SK-N-SH treated with all-trans-retinoic acid at 6 μM for 48 hours (cell line): ENCODE measurements around the gene COMMD10.

ENCODE experiments used
- ESRRG ChIP-seq: fragments of 250-450 bp; sonication (Bioruptor Pico); IDR thresholded peaks from 2 replicates; pipeline ENCODE4 v1.6.1; 2021; ENCODE audit warnings: mild to moderate bottlenecking
- PPARA ChIP-seq: fragments of 250-450 bp; sonication (Bioruptor Pico); IDR thresholded peaks from 2 replicates; pipeline ENCODE4 v1.5.0; 2020; ENCODE audit warnings: mild to moderate bottlenecking, borderline replicate concordance
- SNAI2 ChIP-seq: fragments of 250-450 bp; sonication (Bioruptor Pico); IDR thresholded peaks from 2 replicates; pipeline ENCODE4 v1.5.0; 2020; ENCODE audit warnings: mild to moderate bottlenecking, moderate library complexity
- TF ChIP-seq, protein P1 (sequence below): fragments of 250-450 bp; sonication (Bioruptor Pico); IDR thresholded peaks from 2 replicates; pipeline ENCODE4 v1.8.0; 2021; ENCODE audit warnings: low read depth, mild to moderate bottlenecking, moderate library complexity, borderline replicate concordance
- TF ChIP-seq, protein P2 (sequence below): fragments of 250-450 bp; sonication (Bioruptor Pico); IDR thresholded peaks from 2 replicates; pipeline ENCODE4 v1.8.0; 2020; ENCODE audit warnings: mild to moderate bottlenecking, moderate library complexity, borderline replicate concordance

DNA sequence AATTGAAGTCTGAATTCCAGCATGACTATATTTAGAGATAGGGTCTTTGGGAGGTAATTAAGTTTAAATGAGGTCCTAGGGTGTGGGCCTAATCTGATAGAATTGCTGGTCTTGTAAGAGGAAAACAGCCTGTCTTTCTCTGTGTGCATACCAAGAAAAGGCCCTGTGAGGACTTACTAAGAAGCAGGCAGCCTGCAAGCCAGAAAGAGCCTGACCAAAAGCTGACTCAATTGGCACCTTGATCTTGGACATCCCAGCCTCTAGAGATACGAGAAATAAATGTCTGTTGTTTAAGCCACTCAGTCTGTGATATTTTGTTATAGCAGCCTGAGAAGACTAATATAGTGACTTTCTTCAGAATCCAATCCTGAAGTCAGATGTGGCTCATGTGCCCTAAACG, 38.0 kb upstream of the COMMD10 start:
- no peak for TF ChIP-seq PPARA (CRISPR knock-in tag)
- TF ChIP-seq SNAI2 (CRISPR knock-in tag): no peak
- TF ChIP-seq, protein P1, sequence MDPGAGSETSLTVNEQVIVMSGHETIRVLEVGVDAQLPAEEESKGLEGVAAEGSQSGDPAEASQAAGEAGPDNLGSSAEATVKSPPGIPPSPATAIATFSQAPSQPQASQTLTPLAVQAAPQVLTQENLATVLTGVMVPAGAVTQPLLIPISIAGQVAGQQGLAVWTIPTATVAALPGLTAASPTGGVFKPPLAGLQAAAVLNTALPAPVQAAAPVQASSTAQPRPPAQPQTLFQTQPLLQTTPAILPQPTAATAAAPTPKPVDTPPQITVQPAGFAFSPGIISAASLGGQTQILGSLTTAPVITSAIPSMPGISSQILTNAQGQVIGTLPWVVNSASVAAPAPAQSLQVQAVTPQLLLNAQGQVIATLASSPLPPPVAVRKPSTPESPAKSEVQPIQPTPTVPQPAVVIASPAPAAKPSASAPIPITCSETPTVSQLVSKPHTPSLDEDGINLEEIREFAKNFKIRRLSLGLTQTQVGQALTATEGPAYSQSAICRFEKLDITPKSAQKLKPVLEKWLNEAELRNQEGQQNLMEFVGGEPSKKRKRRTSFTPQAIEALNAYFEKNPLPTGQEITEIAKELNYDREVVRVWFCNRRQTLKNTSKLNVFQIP (CRISPR knock-in tag): no peak
- TF ChIP-seq, protein P2, sequence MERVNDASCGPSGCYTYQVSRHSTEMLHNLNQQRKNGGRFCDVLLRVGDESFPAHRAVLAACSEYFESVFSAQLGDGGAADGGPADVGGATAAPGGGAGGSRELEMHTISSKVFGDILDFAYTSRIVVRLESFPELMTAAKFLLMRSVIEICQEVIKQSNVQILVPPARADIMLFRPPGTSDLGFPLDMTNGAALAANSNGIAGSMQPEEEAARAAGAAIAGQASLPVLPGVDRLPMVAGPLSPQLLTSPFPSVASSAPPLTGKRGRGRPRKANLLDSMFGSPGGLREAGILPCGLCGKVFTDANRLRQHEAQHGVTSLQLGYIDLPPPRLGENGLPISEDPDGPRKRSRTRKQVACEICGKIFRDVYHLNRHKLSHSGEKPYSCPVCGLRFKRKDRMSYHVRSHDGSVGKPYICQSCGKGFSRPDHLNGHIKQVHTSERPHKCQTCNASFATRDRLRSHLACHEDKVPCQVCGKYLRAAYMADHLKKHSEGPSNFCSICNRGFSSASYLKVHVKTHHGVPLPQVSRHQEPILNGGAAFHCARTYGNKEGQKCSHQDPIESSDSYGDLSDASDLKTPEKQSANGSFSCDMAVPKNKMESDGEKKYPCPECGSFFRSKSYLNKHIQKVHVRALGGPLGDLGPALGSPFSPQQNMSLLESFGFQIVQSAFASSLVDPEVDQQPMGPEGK: no peak
- no peak for TF ChIP-seq ESRRG (CRISPR knock-in tag)
